Natural killer cell (primary cell): ENCODE results near the gene KLK11. TPM values are rescaled to one million over a fixed set of nuclear protein-coding genes. Genes with fewer than 3 reads are reported as not detected.

Experiments used
- ATAC-seq, 3 donors: fragments of 150-1000 bp in 2 of 3; fragments of 200-7000 bp in 1 of 3; cut with Tn5 transposase; 1 replicate in 1 of 3; 2 replicates in 2 of 3; pipeline ENCODE4 v1.10.0; 2021; ENCODE audit warnings: mild to moderate bottlenecking in 2 of 3, moderate library complexity in 2 of 3
- DNase-seq, 2 donors: peaks; one replicate each; pipeline versions ENCODE4 v3.0.0 to v3.0.0-alpha.2; 2013 to 2021; ENCODE audit warnings: mixed read lengths in 1 of 2
- H3K27ac ChIP-seq: one replicate; pipeline ENCODE4 v1.5.1; 2013; ENCODE audit warnings: mild to moderate bottlenecking, low read length
- H3K27me3 ChIP-seq: one replicate; pipeline ENCODE4 v1.6.1; 2013; ENCODE audit warnings: low read length; ENCODE audit not compliant: control insufficient read depth, insufficient read depth
- H3K36me3 ChIP-seq: one replicate; pipeline ENCODE4 v1.6.1; 2013; ENCODE audit warnings: low read length; ENCODE audit not compliant: control insufficient read depth, insufficient read depth
- H3K4me1 ChIP-seq: one replicate; pipeline ENCODE4 v1.6.1; 2013; ENCODE audit warnings: low read length; ENCODE audit not compliant: control insufficient read depth, insufficient read depth
- H3K4me3 ChIP-seq: one replicate; pipeline ENCODE4 v1.5.1; 2013; ENCODE audit warnings: low read length
- H3K9me3 ChIP-seq: one replicate; pipeline ENCODE4 v1.6.1; 2013; ENCODE audit warnings: low read length; ENCODE audit not compliant: control insufficient read depth, insufficient read depth
- H3K27ac Mint-ChIP-seq, 2 donors: one replicate each; pipeline ENCODE4 v1.8.0; 2022; ENCODE audit warnings: mild to moderate bottlenecking in 2 of 2, mixed read lengths in 2 of 2, moderate library complexity in 1 of 2
- H3K27me3 Mint-ChIP-seq, 2 donors: one replicate each; pipeline ENCODE4 v1.8.0; 2022; ENCODE audit warnings: low read depth in 2 of 2, mixed read lengths in 2 of 2
- H3K36me3 Mint-ChIP-seq: one replicate; pipeline ENCODE4 v1.8.0; 2022; ENCODE audit warnings: mixed read lengths
- H3K4me1 Mint-ChIP-seq, 2 donors: one replicate each; pipeline ENCODE4 v1.8.0; 2022; ENCODE audit warnings: mixed read lengths in 2 of 2
- H3K4me3 Mint-ChIP-seq: one replicate; pipeline ENCODE4 v1.8.0; 2022; ENCODE audit warnings: mild to moderate bottlenecking, moderate library complexity, mixed read lengths
- H3K9me3 Mint-ChIP-seq, 2 donors: one replicate each; pipeline ENCODE4 v1.8.0; 2022; ENCODE audit warnings: mixed read lengths in 2 of 2
- CTCF ChIP-seq: fragments of 200-600 bp; IDR thresholded peaks from one replicate; pipeline ENCODE4 v1.8.0; 2022; ENCODE audit warnings: antibody characterized with exemption
- WGBS: methylation state at CpG from one replicate; pipeline ENCODE4 v1.1.7; 2013; ENCODE audit warnings: missing lambda C conversion rate; ENCODE audit not compliant: insufficient coverage; 5-methylcytosine and 5-hydroxymethylcytosine counted together
- intact Hi-C: fragments of 100-400 bp; cut with micrococcal nuclease; formaldehyde crosslinking; loops from one replicate; pipeline ENCODE4 v1.14.2; 2022
- total RNA-seq, 4 donors: library from RNA; stranded (reverse); fragments of 120-200 nt in 1 of 4; gene quantifications; one replicate each; pipeline versions ENCODE4 v1.2.3 to v1.2.4, GENCODE V29; 2013 to 2022

The KLK11 gene
- total RNA-seq, 3 donors from 2014 or later (not counting 1 experiment from before 2014, with no cell fraction given) = not detected

- Histone ChIP-seq H3K36me3 (no peaks in the 10 kb centered on the region), H3K27me3 (peaks cover 2% of the 10 kb centered on the region), H3K4me3 (no peak overlapping the region), H3K4me1 (no peaks in the 10 kb centered on the region), H3K9me3 (no peaks in the 10 kb centered on the region), H3K27ac (no peak overlapping the region)
- Mint-ChIP-seq H3K9me3 (no peaks in the 10 kb centered on the region), H3K4me1 (no peaks in the 10 kb centered on the region), H3K27ac (no peak overlapping the region), H3K27me3 (peaks cover 24 to 34% of the 10 kb centered on the region in 2 donors), H3K4me3 (no peak overlapping the region), H3K36me3 (no peaks in the 10 kb centered on the region)
- 85% methylated on average over 4 of the region's 4 CpGs for WGBS
- no peak for TF ChIP-seq CTCF
- no peak for ATAC-seq
- intact Hi-C loops = no loop called here
- DNase-seq = no peak
These were observed 44.2 kb downstream of the KLK11 start for GRCh38 chr19:50982186-50982585.

- intact Hi-C loops = no loop called here
- TF ChIP-seq CTCF = no peak
- DNase-seq (no peak), ATAC-seq (no peak)
- H3K9me3 ChIP-seq = no peaks in the 10 kb centered on the region
- H3K9me3 Mint-ChIP-seq = no peaks in the 10 kb centered on the region
- H3K4me3 Mint-ChIP-seq = no peak overlapping the region
- no peak overlapping the region for H3K4me3 ChIP-seq
- no peaks in the 10 kb centered on the region for H3K4me1 Mint-ChIP-seq
- H3K36me3 ChIP-seq = no peaks in the 10 kb centered on the region
- H3K4me1 ChIP-seq = no peaks in the 10 kb centered on the region
- H3K27ac ChIP-seq = no peak overlapping the region
- no peak overlapping the region for H3K27ac Mint-ChIP-seq
- H3K27me3 ChIP-seq = peaks cover 2% of the 10 kb centered on the region
- H3K27me3 Mint-ChIP-seq = peaks cover 25 to 38% of the 10 kb centered on the region in 2 donors
- no peaks in the 10 kb centered on the region for H3K36me3 Mint-ChIP-seq
- WGBS = 69% methylated on average over 11 of the region's 11 CpGs
These were observed 44.7 kb downstream of the KLK11 start for GRCh38 chr19:50981587-50982146.

GRCh38 chr19:50980208-50980607 lies 46.2 kb downstream of the KLK11 start:
- no peak for DNase-seq
- Histone ChIP-seq H3K27ac (no peak overlapping the region), H3K4me1 (no peaks in the 10 kb centered on the region), H3K36me3 (no peaks in the 10 kb centered on the region), H3K9me3 (no peaks in the 10 kb centered on the region), H3K27me3 (peaks cover 2% of the 10 kb centered on the region), H3K4me3 (no peak overlapping the region)
- no peak for ATAC-seq
- H3K9me3 Mint-ChIP-seq = no peaks in the 10 kb centered on the region
- H3K36me3 Mint-ChIP-seq = no peaks in the 10 kb centered on the region
- H3K27me3 Mint-ChIP-seq = peaks cover 27 to 38% of the 10 kb centered on the region in 2 donors
- no peak overlapping the region for H3K27ac Mint-ChIP-seq
- H3K4me1 Mint-ChIP-seq = no peaks in the 10 kb centered on the region
- TF ChIP-seq CTCF = no peak
- WGBS = 73% methylated on average over 13 of the region's 13 CpGs
- intact Hi-C loops = no loop called here
- no peak overlapping the region for H3K4me3 Mint-ChIP-seq

- no peaks in the 10 kb centered on the region for H3K36me3 ChIP-seq
- ATAC-seq = no peak
- peaks cover 27 to 38% of the 10 kb centered on the region in 2 donors for H3K27me3 Mint-ChIP-seq
These were observed 46.7 kb downstream of the KLK11 start for GRCh38 chr19:50979758-50980157.

More at GRCh38 chr19:50979758-50980157, 46.7 kb downstream of the KLK11 start:
- H3K36me3 Mint-ChIP-seq = no peaks in the 10 kb centered on the region
- Histone ChIP-seq H3K27me3 (peaks cover 2% of the 10 kb centered on the region), H3K9me3 (no peaks in the 10 kb centered on the region), H3K4me3 (no peak overlapping the region), H3K27ac (no peak overlapping the region), H3K4me1 (no peaks in the 10 kb centered on the region)
- WGBS = 52% methylated on average over 8 of the region's 8 CpGs
- no peak for DNase-seq
- no peak overlapping the region for H3K27ac Mint-ChIP-seq
- H3K9me3 Mint-ChIP-seq = no peaks in the 10 kb centered on the region
- no peak for TF ChIP-seq CTCF
- no peak overlapping the region for H3K4me3 Mint-ChIP-seq
- intact Hi-C loops = no loop called here
- no peaks in the 10 kb centered on the region for H3K4me1 Mint-ChIP-seq
